OCI-LY3 (cell line): Measurements from ENCODE around the gene TTC7B.

Source experiments
- CTCF ChIP-seq: fragments of 200-600, 300-600 bp; sonication (generic); IDR thresholded peaks from 2 replicates; pipeline ENCODE4 v1.5.1; 2014; ENCODE audit warnings: antibody characterized with exemption, low read length, low read depth
- EZH2phosphoT487 ChIP-seq: fragments of 200-600 bp; shearing (Covaris generic); IDR thresholded peaks from 2 replicates; pipeline ENCODE4 v1.6.1; 2018; ENCODE audit warnings: antibody characterized with exemption, mixed run types, low read depth

GRCh38 chr14:90534091-90534837 lies 282.0 kb downstream of the TTC7B start:
- TF ChIP-seq CTCF, result no peak
- TF ChIP-seq EZH2phosphoT487, result no peak
